Measurements from ENCODE around the gene TSHZ3. TPM values are rescaled to one million over a fixed set of nuclear protein-coding genes. Genes with fewer than 3 reads are reported as not detected.

TSHZ3 gene
- total and polyA plus RNA-seq, 9 of the 15 experiments (the other 6 are each of a cell fraction or from before 2014, with no cell fraction given) = 0.03 to 0.13 (median 0.05) TPM; not detected in 5

- Histone ChIP-seq H3K27me3 (ENCODE audit: control insufficient read depth in 2 of 2, insufficient read depth in 2 of 2, low read length in 2 of 2) (peaks cover 12 to 28% of the 10 kb centered on the region in 2 experiments; a peak in 4 of 5 replicates), H2AFZ (ENCODE audit: low read depth, low read length) (no peak overlapping the region), H3K4me2 (ENCODE audit: insufficient read depth, low read length) (no peak overlapping the region), H3K79me2 (ENCODE audit: control insufficient read depth, insufficient read depth, low read length) (no peaks in the 10 kb centered on the region), H3K9me1 (ENCODE audit: control insufficient read depth, insufficient read depth, low read length) (no peaks in the 10 kb centered on the region), H3K4me3 (no peak overlapping the region), H3K27ac (ENCODE audit: extremely low read depth, low read depth, low read length) (no peak overlapping the region), H3K4me1 (replicated peaks in 1 of 2; ENCODE audit: control insufficient read depth in 2 of 2, insufficient read depth in 2 of 2, low read length in 2 of 2) (peaks cover 0 to 26% of the 10 kb centered on the region in 2 experiments; a peak in 2 of 5 replicates), H4K20me1 (replicated peaks; ENCODE audit: control insufficient read depth, insufficient read depth, low read length) (no peaks in the 10 kb centered on the region), H3K9me3 (replicated peaks; ENCODE audit: control insufficient read depth, insufficient read depth, low read depth, low read length) (no peaks in the 10 kb centered on the region), H3K36me3 (ENCODE audit: control insufficient read depth, insufficient read depth, low read length) (no peaks in the 10 kb centered on the region), H3K9ac (ENCODE audit: insufficient read depth in 1 of 2, low read depth in 2 of 2, low read length in 2 of 2) (no peak overlapping the region)
- POLR2A ChIA-PET = interaction anchor here (1.0 kb wide), 1 partner anchor 270 kb away, joined by 3 read pairs; no protein-coding TSS in a partner anchor
- BruUV-seq (replicated peaks) = no TSS peak
- in situ Hi-C loops (cut with MboI) = no loop called here
- CTCF ChIA-PET (ENCODE audit: low intra/inter-chr PET ratio) = no interaction called here
- DNase-seq (ENCODE audit: extremely low read depth in 1 of 4, low spot score in 3 of 4) (no peak), ATAC-seq (no peak), FAIRE-seq (no peak)
- 2% methylated on average over 8 of the region's 8 CpGs for WGBS (ENCODE audit: insufficient coverage, low coverage, missing lambda C conversion rate)
- intact Hi-C loops (cut with micrococcal nuclease) = no loop called here
- TF ChIP-seq, protein P1, sequence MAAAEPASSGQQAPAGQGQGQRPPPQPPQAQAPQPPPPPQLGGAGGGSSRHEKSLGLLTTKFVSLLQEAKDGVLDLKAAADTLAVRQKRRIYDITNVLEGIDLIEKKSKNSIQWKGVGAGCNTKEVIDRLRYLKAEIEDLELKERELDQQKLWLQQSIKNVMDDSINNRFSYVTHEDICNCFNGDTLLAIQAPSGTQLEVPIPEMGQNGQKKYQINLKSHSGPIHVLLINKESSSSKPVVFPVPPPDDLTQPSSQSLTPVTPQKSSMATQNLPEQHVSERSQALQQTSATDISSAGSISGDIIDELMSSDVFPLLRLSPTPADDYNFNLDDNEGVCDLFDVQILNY (CRISPR knock-in tag; IDR thresholded peaks at IDR 0.05) = no peak
- TF ChIP-seq NR1H2 (CRISPR knock-in tag; IDR thresholded peaks at IDR 0.05) (no peak), ELF2 (CRISPR knock-in tag; IDR thresholded peaks at IDR 0.05) (no peak), CC2D1A (IDR thresholded peaks at IDR 0.05) (no peak), SETDB1 (IDR thresholded peaks at IDR 0.05; ENCODE audit: low read length) (no peak), ZNF589 (CRISPR knock-in tag; IDR thresholded peaks at IDR 0.05; ENCODE audit: low read depth) (no peak), ZNF778 (CRISPR knock-in tag; IDR thresholded peaks at IDR 0.05) (no peak), ILK (tag; IDR thresholded peaks at IDR 0.05; ENCODE audit: borderline replicate concordance, low read depth) (no peak), ZNF780A (CRISPR knock-in tag; IDR thresholded peaks at IDR 0.05) (no peak), PRMT5 (CRISPR knock-in tag; IDR thresholded peaks at IDR 0.05) (no peak), STAT5B (CRISPR knock-in tag; IDR thresholded peaks at IDR 0.05) (no peak), TARDBP (IDR thresholded peaks at IDR 0.05) (no peak), ZBTB49 (CRISPR knock-in tag; IDR thresholded peaks at IDR 0.05; ENCODE audit: borderline replicate concordance) (no peak), NCOA6 (IDR thresholded peaks at IDR 0.05) (no peak), SMARCB1 (IDR thresholded peaks at IDR 0.05; ENCODE audit: insufficient read length, low read depth) (no peak), HDAC8 (tag; IDR thresholded peaks at IDR 0.05) (no peak), BDP1 (IDR thresholded peaks at IDR 0.05; ENCODE audit: insufficient read depth, insufficient read length) (no peak), SNIP1 (IDR thresholded peaks at IDR 0.05; ENCODE audit: low read depth) (no peak)
- TF ChIP-seq, protein P2, sequence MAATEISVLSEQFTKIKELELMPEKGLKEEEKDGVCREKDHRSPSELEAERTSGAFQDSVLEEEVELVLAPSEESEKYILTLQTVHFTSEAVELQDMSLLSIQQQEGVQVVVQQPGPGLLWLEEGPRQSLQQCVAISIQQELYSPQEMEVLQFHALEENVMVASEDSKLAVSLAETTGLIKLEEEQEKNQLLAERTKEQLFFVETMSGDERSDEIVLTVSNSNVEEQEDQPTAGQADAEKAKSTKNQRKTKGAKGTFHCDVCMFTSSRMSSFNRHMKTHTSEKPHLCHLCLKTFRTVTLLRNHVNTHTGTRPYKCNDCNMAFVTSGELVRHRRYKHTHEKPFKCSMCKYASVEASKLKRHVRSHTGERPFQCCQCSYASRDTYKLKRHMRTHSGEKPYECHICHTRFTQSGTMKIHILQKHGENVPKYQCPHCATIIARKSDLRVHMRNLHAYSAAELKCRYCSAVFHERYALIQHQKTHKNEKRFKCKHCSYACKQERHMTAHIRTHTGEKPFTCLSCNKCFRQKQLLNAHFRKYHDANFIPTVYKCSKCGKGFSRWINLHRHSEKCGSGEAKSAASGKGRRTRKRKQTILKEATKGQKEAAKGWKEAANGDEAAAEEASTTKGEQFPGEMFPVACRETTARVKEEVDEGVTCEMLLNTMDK (IDR thresholded peaks at IDR 0.05; ENCODE audit: borderline replicate concordance, insufficient read depth, low read depth, low read length, poor library complexity, severe bottlenecking) = no peak
These were observed 2.8 kb downstream of the TSHZ3 start for GRCh38 chr19:31346184-31347059.

Measured in K562 (cell line).